WI38 (cell line): ENCODE measurements around the gene CTPS2.
"Not testable (repeated sequence)": the region's sequence is repeated elsewhere in the genome, so short reads cannot be mapped to it uniquely, and the experiment has no call there.

Experiments used
- H3K4me3 ChIP-seq: 2 replicates; pipeline ENCODE4 v1.5.1; 2011; ENCODE audit warnings: low read depth, mild to moderate bottlenecking, control low read depth, low read length
- CTCF ChIP-seq: IDR thresholded peaks from 2 replicates; pipeline ENCODE4 v1.5.1; 2012; ENCODE audit warnings: low read depth, mild to moderate bottlenecking, control low read depth, low read length

The CTPS2 gene

GRCh38 chrX:16712548-16713155 lies at the start of gene CTPS2:
Gene CTPS2, minus strand, starts transcription at chrX:16712669. Its CDS starts 9,767 bp downstream, at chrX:16702902.
- TF ChIP-seq CTCF, result no peak
- H3K4me3 ChIP-seq, result peak within 1 kb of the TSS; percentile 62

GRCh38 chrX:16761500-16761899 lies 49.0 kb upstream of the CTPS2 start:
- not testable (repeated sequence) for H3K4me3 ChIP-seq

- no peak overlapping the region for H3K4me3 ChIP-seq
- TF ChIP-seq CTCF, result no peak
Measured at GRCh38 chrX:16756724-16757123, 44.3 kb upstream of the CTPS2 start.

- no peak for TF ChIP-seq CTCF
- no peak overlapping the region for H3K4me3 ChIP-seq
Measured at GRCh38 chrX:16754019-16754418, 41.5 kb upstream of the CTPS2 start.

- no peak for TF ChIP-seq CTCF
- H3K4me3 ChIP-seq, result no peak overlapping the region
Measured at GRCh38 chrX:16750136-16750535, 37.7 kb upstream of the CTPS2 start.

- no peak overlapping the region for H3K4me3 ChIP-seq
- no peak for TF ChIP-seq CTCF
Measured at GRCh38 chrX:16748425-16748824, 36.0 kb upstream of the CTPS2 start.

- no peak for TF ChIP-seq CTCF
Measured at GRCh38 chrX:16745659-16746058, 33.2 kb upstream of the CTPS2 start.

GRCh38 chrX:16745102-16745501 lies 32.6 kb upstream of the CTPS2 start:
- no peak for TF ChIP-seq CTCF
- H3K4me3 ChIP-seq, result no peak overlapping the region

More at GRCh38 chrX:16745659-16746058, 33.2 kb upstream of the CTPS2 start:
- H3K4me3 ChIP-seq, result no peak overlapping the region
